Left kidney (tissue), 2 donors: ENCODE measurements around the gene XRCC1. TPM values are rescaled to one million over a fixed set of nuclear protein-coding genes. Genes with fewer than 3 reads are reported as not detected.
A peak's percentile ranks its signal among the peaks of the same experiment; 100 is the strongest.
"Not testable (repeated sequence)": the region's sequence is repeated elsewhere in the genome, so short reads cannot be mapped to it uniquely, and the experiment has no call there.

Source experiments
- DNase-seq: peaks from one replicate; pipeline ENCODE4 v3.0.0-alpha.2; 2013
- polyA plus RNA-seq: library from polyadenylated mRNA; unstranded; fragments of 120-200 nt; gene quantifications from one replicate; pipeline ENCODE4 v1.2.1, GENCODE V29; 2013; ENCODE audit not compliant: insufficient read length

The XRCC1 gene
- polyA plus RNA-seq, 1 donor = 58.6 TPM

DNA sequence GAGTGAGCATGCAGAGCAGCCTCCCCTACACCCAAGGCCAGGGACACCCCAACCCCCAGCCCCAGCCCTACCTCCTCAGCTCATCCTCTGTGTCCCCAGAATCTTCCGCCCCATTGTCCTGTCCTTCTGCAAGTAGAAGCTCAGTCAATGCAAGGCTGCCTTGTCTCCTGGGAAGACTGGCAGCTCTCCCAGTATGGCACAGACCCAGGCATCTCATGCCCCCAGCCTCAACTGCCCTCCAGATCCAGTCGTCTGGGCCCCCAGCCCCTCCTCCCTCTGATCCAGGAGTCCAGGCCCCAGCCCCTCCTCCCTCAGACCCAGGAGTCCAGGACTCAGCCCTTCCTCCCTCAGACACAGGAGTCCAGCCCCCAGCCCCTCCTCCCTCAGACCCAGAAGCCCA, 29.3 kb downstream of the XRCC1 start:
- no peak for DNase-seq

DNA sequence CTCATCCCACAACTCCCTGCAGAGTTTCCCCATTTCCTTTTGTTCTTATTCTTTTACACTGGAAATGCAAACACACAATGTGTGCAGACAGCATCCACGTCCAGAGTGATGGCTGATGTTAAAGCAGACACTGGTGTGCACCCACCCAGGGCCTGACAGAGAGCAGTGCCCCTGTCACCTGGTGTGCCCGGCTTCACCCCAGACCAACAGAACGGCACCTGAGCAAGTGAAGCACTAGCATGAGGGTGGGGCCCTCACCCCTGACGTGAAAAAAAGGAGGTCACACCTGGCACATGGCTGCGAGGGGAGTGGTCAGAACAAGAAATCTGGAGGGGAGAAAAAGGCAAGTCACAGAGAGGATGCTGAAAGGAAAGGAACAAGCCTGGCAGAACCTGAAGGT, 30.1 kb downstream of the XRCC1 start:
- no peak for DNase-seq

DNA sequence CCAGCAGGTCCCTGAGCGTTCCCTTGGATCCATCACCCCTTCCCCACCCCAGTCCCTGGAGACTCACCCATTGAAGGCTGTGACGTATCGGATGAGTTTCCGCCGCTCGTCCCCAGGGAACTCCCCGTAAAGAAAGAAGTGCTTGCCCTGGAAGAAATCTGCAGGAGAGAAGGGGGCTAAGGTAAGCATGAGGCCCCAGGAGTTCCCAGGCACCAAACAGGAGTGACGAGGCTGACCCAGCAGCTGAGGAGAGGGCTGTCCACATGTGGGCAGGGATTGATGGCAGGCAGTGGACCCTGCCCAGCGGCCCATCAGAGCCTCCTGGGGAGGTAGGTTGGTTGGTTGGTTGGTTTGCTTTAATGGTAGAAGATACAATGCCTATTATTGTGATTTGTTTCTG, 31.2 kb downstream of the XRCC1 start:
- no peak for DNase-seq

DNA sequence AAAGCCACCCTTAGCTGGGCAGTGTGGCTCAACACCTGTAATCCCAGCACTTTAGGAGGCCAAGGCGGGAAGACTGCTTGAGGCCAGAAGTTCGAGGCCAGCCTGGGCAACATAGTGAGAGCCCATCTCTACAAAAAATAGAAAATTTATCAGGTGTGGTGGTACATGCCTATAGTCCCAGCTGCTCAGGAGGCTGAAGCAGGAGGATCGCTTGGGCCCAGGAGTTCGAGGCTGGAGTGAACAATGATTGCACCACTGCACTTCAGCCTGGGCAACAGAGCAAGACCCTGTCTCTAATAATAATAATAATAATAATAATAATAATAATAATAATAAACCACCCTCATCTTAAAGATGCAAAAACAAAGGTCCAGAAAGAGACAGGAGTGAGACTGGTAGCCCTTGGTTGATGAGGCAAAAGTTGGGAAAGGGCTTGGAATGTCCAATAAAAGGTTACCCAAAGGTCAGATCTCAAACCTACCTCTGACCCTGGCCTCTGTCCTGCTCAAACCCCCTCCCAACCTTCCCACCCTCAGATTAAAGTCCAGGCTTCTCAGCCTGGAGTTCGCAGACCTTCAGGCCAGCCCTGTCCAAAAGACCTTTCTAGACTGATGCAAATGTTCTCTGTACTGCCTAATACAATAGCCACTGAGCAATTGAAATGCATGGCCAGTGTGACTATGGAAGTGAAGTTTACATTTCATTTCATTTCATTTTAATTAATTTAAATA, 33.2 kb downstream of the XRCC1 start:
- no peak for DNase-seq

DNA sequence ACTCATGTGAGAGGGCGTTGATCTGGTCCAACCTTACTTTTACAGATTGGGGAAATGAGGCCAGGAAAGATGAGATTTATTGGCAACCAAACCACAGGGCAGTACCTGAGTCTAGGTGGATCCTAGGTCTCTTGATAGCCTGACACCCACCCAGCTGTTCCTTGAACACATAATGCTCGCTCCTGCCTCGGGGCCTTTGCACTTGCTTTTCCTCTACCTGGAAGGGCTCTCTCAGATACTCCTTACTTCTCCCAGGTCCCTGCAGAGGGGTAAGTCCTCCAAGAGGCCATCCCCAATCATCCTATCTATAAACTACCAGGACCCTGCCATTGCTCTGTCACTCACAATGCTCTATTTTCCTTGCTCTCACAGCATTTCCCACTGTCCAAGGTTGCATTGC, 34.9 kb downstream of the XRCC1 start:
- no peak for DNase-seq

DNA sequence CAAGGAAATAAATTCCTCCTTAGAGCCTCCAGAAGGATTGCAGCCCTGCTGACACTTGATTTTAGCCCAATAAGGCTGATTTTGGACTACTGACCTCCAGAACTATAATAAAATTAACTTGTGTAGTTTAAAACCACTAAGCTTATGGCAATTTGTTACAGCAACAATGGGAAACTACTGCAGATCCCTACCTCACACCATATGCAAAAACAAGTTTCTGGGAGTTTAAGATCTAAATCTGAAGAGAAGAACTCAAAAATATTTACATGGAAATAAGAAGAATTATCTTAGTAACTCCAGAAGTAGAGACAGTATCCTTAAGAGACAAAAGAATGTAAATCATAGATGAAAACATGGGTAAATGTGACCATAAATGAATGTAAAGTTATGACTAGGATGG, 36.4 kb downstream of the XRCC1 start:
- DNase-seq = no peak

DNA sequence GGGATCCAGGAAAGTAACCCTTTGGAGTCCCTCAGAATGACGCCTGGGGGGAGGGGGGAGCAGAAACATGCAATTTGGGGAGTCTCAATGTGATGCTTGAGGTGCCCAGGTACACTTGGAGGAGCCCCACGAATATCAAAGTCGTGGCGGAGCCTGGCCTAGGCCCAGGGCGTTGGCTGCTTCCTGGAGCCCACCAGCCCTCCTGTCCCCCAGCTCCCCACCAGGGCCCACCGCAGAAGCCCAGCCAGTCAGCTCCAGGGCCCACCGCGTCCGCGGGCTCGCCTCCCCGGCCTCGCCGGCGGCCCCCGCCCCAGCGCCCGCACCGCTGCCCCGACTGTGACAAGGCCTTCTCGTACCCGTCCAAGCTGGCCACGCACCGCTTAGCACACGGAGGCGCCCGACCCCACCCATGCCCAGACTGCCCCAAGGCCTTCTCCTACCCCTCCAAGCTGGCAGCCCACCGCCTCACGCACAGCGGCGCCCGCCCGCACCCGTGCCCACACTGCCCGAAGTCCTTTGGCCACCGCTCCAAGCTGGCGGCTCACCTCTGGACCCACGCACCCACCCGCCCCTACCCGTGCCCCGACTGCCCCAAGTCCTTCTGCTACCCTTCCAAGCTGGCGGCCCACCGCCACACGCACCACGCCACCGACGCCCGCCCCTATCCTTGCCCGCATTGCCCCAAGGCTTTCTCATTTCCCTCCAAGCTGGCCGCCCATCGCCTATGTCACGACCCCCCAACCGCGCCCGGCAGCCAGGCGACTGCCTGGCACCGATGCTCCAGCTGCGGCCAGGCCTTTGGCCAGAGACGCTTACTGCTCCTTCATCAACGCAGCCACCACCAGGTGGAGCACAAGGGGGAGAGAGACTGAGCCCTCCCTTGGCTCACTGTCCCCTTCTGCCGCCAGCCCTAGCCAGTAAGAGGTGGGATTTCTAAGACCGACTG, 40.2 kb downstream of the XRCC1 start:
- peak; percentile 72 for DNase-seq

DNA sequence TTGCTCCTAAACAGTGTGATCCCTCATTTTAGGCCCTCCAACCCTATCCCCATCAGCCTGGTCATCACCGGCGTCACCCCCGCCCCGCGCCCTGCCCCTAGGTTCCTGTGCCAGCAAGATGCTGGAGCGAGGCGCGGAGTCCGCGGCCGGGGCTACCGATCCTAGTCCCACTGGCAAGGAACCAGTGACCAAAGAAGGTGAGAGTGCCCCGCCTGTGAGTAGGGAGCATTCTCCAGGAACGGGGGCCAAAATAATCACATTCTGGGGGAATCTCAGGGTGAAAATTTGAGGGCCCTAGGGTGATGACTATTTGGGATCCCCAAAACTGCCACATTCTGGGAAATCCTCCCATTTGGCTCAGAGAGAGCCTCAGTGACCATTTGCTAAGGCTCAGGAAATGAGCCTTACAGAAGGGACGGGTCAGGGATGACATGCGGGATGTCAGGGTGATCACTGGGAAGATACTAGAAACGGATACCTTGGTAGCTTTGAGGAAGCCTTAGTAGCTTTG, 41.0 kb downstream of the XRCC1 start:
- DNase-seq = no peak

DNA sequence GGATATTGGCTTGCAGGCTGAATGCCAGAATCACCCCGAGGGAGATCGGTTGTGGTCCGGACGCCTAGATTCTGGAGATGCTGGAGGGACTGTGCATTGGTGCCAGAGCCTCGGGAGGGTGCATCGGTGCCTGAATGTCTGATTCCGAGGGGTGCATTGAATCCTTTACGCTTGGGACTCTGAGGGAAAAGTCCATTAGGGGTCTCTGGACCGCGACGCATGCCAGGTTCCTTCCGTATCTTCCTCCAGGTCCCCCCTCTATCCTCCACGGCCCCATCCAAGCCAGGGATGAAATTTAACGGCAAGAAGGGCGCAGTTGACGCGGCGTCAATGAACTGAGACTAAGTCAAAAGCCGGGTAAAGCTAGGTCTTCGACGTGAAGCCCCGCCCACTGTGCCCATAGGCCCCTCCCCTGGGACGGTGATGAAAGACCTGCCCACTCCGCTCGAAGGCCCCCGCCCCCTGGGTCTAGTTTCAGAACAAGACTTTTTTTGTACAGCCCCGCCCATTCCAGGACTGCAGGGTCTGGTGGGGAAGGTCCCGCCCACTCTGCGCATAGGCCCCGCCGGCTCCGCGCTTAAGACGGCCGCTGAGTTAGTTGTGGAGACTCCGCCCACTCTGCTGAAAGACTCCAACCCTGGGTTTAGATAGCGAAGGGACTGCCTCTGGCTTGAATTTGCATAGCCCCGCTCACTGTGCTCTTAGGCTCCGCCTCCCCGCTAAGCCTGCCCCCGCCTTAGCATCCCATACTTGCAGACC, 41.6 kb downstream of the XRCC1 start:
- peak; percentile 99 for DNase-seq

DNA sequence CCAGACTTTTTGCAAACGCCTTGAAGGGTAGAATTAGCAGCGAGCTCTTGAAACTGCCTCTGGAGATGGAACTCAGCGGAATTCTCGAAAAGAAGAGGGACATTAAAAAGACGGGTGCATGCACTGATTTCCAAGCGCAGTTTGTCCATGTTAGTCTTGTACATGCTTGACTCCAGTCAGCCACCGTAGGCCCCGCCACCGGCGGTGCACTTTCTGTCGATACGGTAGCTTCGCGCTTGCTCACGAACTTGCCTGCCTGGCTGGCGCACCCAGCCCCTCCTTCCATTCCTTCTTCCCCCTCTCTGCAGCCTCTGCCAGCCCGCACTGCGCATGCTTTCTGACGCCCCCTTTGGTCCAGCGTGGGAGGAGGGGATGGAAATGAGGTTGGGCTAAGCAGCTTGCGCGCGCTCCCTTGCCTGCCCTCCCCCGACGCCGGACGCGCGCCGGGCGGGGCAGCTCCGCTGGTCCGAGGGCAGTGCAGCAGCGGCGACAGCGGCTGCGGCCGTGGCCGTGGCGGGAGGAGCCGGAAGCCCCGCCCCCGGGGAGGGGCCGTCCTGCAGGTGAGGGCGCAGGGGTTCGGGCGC, 42.3 kb downstream of the XRCC1 start, which contains the start of gene ZNF575:
TSS of gene ZNF575 (plus strand) at position 227 of the 584 bp plus-strand sequence. CDS start 1,235 bp downstream, outside the sequence.
- peak; percentile 97 for DNase-seq

DNA sequence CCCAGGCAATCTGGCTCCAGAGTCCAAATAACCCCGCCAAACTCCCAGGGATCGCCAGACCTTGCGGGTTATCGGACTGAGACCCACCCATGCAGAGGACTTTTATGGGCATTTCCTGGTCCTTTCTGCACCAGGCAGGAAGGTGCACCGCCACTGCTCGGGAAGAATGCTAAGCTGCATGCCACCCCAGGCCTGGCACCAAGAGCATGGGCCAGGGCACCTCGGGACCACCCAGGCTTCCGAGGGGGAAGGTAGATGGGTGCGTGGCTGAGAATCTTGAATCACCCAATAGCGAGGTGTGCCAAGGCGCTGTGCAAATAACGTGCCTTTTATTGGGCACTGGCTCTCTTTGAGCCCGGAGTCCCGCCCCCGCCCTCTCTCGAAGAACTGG, 42.8 kb downstream of the XRCC1 start:
- no peak for DNase-seq

DNA sequence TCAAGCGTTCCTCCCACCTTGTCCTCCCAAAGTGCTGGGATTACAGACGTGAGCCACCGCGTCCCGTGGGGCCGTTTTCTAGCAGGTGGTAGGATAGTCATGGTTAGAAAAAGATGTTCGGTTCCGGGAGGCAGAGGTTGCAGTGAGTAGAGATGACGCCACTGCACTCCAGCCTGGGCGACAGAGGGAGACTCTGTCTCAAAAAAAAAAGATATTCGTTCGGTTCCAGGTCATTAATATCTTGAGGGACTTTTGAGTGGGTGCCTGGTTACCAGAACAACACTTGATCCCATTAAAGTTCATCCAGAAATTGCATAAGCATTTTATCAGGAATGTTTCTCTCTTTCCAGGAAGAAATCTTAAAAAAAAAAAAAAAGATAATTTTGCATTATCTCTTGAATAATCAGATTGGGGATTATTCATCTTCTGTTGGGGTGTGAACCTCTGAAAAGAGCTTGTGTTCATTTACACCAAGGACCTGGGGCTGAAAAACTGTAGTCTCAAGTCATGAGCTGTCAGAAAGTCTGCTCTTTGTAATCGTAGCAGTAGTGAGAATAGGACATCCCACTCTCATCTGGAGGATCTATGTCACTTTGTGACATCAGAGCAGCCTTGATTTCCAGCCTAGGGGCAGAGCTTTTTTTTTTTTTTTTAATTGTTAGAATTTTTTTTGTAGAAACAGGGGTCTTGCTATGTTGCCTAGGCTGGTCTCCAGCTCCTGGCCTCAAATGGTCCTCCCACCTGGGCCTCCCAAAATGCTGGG, 47.3 kb downstream of the XRCC1 start:
- no peak for DNase-seq

DNA sequence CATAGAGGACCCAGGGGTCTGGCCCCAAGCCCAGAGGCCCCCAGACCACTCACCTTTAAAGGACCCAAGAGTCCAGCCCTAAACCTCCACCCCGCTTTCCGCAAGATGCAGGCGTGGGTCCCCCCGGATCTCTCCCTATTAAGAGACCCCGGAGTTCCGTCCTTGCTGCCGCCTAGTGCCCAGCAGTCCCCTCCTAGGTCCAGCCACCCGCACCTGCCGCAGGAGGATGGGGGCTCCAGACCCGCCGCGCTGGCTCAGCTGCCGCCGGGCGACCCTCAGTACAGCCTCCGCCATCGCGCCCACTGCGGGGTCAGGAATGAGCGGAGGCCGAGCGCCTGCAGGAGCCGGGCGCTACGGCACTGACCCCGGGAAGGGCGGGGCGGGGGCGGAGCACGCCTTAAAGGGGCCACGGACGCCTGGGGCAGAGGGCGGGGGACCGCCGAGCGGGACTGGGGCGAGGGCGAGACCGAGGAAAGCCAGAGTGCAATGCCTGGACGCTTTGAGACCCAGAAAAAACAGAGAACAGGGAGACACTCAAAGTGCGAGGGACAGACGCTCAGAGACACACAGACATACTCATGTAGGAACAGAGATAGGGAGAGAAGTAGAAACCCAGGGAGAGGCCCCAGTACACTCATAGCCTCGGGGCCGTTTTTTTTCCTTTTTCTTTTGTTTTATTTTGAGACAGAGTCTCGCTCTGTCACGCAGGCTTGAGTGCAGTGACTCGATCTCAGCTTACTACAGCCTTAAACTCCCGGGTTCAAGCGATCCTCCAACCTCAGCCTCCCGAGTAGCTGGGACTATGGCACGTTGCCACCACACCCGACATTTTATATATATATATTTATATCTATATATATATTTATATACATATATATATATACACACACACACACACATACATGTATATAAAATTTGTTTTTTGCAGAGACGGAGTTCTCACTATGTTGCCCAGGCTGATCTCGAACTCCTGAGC, 48.2 kb downstream of the XRCC1 start, which contains the start of gene ETHE1:
TSS of gene ETHE1 (minus strand) at position 318 of the 976 bp plus-strand sequence. CDS start at position 294, 24 bp downstream.
- no peak for DNase-seq

DNA sequence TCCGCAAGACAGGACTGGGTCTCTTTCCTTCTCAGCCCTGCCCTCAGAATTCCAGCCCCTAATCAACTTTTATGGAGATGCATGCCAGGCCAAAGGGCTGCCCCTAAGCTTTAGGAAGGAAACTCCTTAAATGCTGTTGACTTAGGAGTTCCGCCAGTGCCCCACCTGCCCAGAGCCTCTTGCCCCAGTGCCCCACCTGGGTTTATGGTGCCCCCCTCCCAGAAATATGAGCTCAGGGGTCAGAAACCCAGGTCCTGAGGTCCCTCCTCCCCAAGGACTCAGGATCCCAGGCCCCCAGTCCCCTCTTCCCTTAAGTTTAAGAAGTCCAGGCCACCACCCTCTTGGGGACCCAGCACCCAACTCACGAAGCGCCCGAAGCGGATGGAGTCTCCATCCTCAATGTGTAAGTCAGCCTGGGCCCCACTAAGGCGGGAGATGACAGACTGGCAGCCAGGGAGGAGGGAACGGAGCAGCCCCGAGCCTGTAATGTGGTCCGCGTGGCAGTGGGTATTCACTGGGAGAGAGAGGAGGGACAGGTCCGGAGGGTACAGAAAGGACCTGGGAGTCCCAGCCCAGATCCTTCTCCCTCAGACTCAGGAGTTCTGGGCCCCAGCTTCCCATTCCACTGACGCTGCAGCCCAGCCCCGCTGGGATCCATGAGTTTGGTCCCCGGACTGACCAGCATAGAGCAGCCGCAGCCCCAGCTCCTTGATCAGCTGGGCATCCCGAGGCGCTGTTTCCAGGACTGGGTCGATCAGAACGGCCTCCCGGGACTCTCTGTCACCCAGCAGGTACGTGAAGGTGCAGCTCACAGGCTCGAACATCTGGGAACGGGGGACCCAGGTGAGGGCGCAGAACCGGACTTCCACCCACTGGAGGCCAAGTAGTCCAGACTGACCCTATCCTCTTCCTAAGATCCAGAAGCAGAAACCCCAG, 49.2 kb downstream of the XRCC1 start:
- no peak for DNase-seq

DNA sequence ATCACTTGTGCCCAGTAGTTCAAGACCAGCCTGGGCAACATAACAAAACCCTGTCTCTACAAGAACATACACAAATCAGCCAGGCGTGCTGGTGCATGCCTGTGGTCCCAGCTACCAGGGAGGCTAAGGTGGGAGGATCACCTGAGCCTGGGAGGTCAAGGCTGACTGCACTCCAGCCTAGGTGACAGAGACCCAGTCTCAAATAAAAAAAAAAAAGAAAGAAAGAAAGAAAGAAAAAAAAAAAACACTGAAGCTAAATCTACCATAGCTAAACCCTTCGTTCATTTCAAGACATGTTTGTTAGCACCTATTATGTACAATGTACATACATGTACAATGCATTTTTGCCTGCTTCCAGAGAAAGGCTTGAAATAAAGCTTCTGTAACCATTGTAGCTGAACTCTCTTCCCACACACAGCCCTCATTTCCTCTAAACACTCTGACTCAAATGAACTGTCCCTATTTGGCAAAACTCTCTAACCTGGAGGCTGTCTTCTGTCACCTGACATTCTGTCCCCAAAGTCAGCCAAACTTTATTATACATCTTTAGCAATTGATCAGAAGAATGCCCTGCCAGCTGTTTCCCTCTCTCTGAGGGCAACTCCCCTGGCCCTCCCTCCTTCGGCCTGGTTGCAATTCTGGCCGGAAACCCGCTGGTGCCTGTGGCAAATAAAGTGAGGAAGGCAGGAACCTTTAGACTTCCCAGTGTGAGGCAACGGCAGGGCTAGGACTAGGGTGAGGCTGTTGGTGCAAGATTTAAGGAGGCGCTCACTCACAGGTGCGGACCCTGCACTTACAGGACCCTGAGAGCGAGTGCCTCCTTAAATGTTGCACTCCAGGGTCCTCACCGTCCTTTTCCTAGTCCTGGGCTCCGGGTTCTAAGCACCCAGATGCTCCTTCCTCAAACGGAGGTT, 50.1 kb downstream of the XRCC1 start:
- no peak for DNase-seq

DNA sequence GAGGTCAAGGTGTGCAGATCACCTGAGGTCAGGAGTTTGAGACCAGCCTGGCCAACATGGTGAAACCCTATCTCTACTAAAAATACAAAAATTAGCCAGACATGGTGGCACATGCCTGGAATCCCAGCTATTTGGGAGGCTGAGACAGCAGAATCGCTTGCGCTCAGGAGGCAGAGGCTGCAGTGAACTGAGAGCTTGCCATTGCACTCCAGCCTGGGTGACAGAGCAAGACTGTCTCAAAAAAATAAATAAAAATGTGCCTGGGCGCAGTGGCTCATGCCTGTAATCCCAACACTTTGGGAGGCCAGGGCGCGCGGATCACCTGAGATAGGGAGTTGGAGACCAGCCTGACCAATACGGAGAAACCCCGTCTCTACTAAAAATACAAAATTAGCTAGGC, 51.6 kb downstream of the XRCC1 start:
- DNase-seq = not testable (repeated sequence)

DNA sequence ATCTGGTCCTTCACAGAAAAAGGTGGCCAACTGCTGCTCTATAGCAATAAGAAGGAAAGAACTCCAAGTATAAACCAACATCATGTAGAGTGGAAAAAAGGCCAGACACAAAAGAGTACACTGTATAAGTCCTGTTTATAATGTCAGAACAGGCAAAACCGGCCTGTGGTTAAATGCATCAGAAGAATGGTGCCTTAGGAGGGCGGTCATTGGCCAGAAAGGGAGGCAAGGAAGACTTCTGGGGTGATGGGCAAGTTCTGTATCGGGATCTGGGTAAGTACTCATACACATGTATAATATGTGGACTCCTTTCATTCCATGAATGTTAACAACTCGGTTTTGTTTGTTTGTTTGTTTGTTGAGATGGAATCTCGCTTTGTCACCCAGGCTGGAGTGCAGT, 52.4 kb downstream of the XRCC1 start:
- no peak for DNase-seq
